Spleen (tissue), 11 donors: Measurements from ENCODE around the gene NCBP3. TPM values are rescaled to one million over a fixed set of nuclear protein-coding genes. Genes with fewer than 3 reads are reported as not detected.
A peak's percentile ranks its signal among the peaks of the same experiment; 100 is the strongest.

Experiments
- DNase-seq: peaks from one replicate; pipeline ENCODE4 v3.0.0-alpha.2; 2020
- H3K27ac ChIP-seq, 8 donors: fragments of 200-600 bp; sonication (generic) in 7 of 8; 1 replicate in 4 of 8; 2 replicates in 4 of 8; pipeline versions ENCODE4 v1.5.0 to v1.8.0; 2016 to 2021; ENCODE audit warnings: inconsistent platforms in 4 of 8, mild to moderate bottlenecking in 4 of 8, moderate library complexity in 1 of 8
- H3K27me3 ChIP-seq, 7 donors: fragments of 200-600 bp; sonication (generic) in 6 of 7; replicated peaks in 1 of 7; 1 replicate in 4 of 7; 2 replicates in 3 of 7; pipeline versions ENCODE4 v1.5.0 to v1.8.0; 2016 to 2021; ENCODE audit warnings: inconsistent platforms in 3 of 7, mild to moderate bottlenecking in 1 of 7
- H3K36me3 ChIP-seq, 6 donors: fragments of 200-600 bp; sonication (generic) in 5 of 6; 1 replicate in 4 of 6; 2 replicates in 2 of 6; pipeline versions ENCODE4 v1.5.0 to v1.8.0; 2016 to 2021; ENCODE audit warnings: inconsistent platforms in 2 of 6
- H3K4me1 ChIP-seq, 6 donors: fragments of 200-600 bp; sonication (generic) in 5 of 6; 1 replicate in 3 of 6; 2 replicates in 3 of 6; pipeline versions ENCODE4 v1.5.0 to v1.8.0; 2016 to 2021; ENCODE audit warnings: inconsistent platforms in 3 of 6
- H3K4me3 ChIP-seq, 8 donors: fragments of 200-600 bp; sonication (generic) in 7 of 8; 1 replicate in 4 of 8; 2 replicates in 4 of 8; pipeline versions ENCODE4 v1.5.0 to v1.8.0; 2016 to 2021; ENCODE audit warnings: inconsistent platforms in 4 of 8, mild to moderate bottlenecking in 4 of 8, moderate library complexity in 2 of 8
- H3K9me3 ChIP-seq, 8 donors: fragments of 200-600 bp; sonication (generic) in 7 of 8; 1 replicate in 4 of 8; 2 replicates in 4 of 8; pipeline versions ENCODE4 v1.5.0 to v1.8.0; 2016 to 2021; ENCODE audit warnings: inconsistent platforms in 4 of 8
- POLR2A ChIP-seq, 3 donors: fragments of 450-650 bp; IDR thresholded peaks; one replicate each; pipeline ENCODE4 v1.5.1; 2017; ENCODE audit warnings: antibody characterized with exemption in 3 of 3, mild to moderate bottlenecking in 1 of 3
- POLR2AphosphoS5 ChIP-seq, 3 donors: sonication (generic); formaldehyde crosslinking; IDR thresholded peaks; one replicate each; pipeline ENCODE4 v1.5.1; 2017; ENCODE audit warnings: antibody characterized with exemption in 3 of 3
- WGBS, 5 donors: extraction: QIAGEN DNeasy Blood & Tissue Kit in 3 of 5; methylation state at CpG; one replicate each; pipeline versions ENCODE4 v1.1.5 to v1.1.7; 2013 to 2018; 5-methylcytosine and 5-hydroxymethylcytosine counted together
- intact Hi-C: fragments of 100-400 bp; cut with DNase I; formaldehyde crosslinking; loops from one replicate; pipeline ENCODE4 v1.15.0; 2023; ENCODE audit warnings: low total_unique reads
- polyA plus RNA-seq, 3 donors: library from polyadenylated mRNA; stranded (reverse); fragments of 200-250 nt; gene quantifications; one replicate each; pipeline ENCODE4 v1.2.1, GENCODE V29; 2013
- total RNA-seq, 7 donors: library from RNA; depleted of rRNA in 3 of 7; stranded (reverse); fragments of >200 nt in 3 of 7; fragmentation: NEBNext Ultra II Directional in 4 of 7; extraction: Animal tissue kit (Norgen Biotek cat#: 25700) in 4 of 7; gene quantifications; one replicate each; pipeline versions ENCODE4 v1.1.0 to v1.2.1, GENCODE V29; 2016 to 2021
- TF ChIP-seq, protein P1 (sequence below), 11 experiments: fragments of 200-600 bp in 7 of 11; fragments of 450-650 bp in 4 of 11; sonication (generic) in 4 of 11; IDR thresholded peaks in 8 of 11; conservative IDR thresholded peaks in 3 of 11; 1 replicate in 7 of 11; 2 replicates in 4 of 11; pipeline versions ENCODE4 v1.4.0 to v1.8.0; 2016 to 2021; ENCODE audit warnings: antibody characterized with exemption in 11 of 11, inconsistent platforms in 4 of 11, mild to moderate bottlenecking in 1 of 11
- donor health status: healthy with polysubstance abuse.
- donor health status: DM: no; HTN: no; CAD: no; lungs with moderate emphysema.
- donor health status: DM: no; HTN: no; CAD: no.
- donor health status: Bipolar disorder and iron deficiency.
- donor health status: healthy.
- donor health status: DM: no; HTN: no; CAD: no.
- donor health status: DM: yes; HTN: yes; CAD: no.

The NCBP3 gene
- total and polyA plus RNA-seq, 10 donors = 13.0 to 43.9 (median 32.6) TPM

DNA sequence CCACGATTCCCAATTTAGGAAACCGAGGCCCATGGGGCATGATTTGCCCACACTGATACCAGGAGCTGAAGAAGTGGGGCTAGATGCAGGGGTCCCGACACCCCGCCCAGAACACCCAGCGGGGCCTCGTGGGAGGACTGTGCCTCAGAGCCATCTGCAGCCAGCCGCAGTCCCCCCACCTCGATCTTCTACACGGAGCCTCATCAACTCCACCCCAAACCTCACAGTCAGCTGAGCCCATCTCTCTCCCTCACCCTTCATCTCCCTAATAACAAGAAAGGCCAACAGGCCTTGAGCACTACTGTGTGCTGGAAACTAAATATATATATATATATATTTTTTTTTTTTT, 49.2 kb downstream of the NCBP3 start:
- DNase-seq = no peak
- no peak overlapping the region for H3K4me3 ChIP-seq
- intact Hi-C loops = no loop called here
- peaks cover 4 to 62% (median 29%) of the 10 kb centered on the region in 6 donors for H3K4me1 ChIP-seq
- TF ChIP-seq, protein P1, sequence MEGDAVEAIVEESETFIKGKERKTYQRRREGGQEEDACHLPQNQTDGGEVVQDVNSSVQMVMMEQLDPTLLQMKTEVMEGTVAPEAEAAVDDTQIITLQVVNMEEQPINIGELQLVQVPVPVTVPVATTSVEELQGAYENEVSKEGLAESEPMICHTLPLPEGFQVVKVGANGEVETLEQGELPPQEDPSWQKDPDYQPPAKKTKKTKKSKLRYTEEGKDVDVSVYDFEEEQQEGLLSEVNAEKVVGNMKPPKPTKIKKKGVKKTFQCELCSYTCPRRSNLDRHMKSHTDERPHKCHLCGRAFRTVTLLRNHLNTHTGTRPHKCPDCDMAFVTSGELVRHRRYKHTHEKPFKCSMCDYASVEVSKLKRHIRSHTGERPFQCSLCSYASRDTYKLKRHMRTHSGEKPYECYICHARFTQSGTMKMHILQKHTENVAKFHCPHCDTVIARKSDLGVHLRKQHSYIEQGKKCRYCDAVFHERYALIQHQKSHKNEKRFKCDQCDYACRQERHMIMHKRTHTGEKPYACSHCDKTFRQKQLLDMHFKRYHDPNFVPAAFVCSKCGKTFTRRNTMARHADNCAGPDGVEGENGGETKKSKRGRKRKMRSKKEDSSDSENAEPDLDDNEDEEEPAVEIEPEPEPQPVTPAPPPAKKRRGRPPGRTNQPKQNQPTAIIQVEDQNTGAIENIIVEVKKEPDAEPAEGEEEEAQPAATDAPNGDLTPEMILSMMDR (IDR thresholded peaks at IDR 0.05 in 8 of 11, conservative IDR thresholded peaks at IDR 0.05 in 3 of 11) = no peak
- TF ChIP-seq POLR2AphosphoS5 (IDR thresholded peaks at IDR 0.05) (no peak), POLR2A (IDR thresholded peaks at IDR 0.05) (no peak)
- 63 to 70% (median 66%) methylated on average over 9 of the region's 9 CpGs for WGBS, 5 donors
- peak overlapping the region in 2 of 8 donors; percentile 33 to 39 for H3K27ac ChIP-seq
- H3K9me3 ChIP-seq = no peaks in the 10 kb centered on the region
- no peaks in the 10 kb centered on the region for H3K27me3 ChIP-seq
- H3K36me3 ChIP-seq = no peaks in the 10 kb centered on the region

DNA sequence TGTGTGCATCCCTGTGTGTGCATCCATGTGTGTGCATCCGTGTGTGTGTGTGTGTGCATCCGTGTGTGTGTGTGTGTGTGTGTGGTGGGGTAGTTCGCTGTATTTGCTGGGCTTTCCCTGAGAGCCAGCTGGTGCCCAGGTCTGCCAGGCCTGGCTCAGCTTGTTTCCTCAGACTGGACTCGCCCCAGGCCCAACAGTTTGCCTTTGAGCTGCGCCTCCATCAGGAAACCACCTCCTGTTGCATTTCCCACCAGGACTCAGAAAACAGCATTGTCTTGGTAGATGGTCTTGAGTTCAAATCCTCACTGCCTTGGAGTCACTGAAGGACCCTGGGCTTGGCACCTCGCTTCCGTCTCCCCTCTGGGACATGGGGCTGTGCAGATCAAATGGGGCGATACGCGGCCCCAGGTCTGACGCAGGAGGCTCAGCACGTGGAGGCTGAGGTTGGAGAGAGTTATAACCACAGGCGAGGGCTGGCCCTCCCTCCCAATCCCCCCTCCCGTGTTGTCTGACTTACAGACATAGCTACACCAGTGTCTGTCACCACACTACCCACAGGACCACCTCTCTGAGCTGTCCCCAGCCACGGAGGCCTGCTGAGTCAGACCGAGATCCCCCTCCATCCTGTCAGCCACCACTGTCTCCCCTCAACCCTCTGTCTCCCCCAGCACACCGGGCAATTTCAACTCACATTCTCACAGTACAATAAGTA, 49.8 kb downstream of the NCBP3 start:
- Histone ChIP-seq H3K27ac (peak overlapping the region in 2 of 8 donors; percentile 33 to 39), H3K36me3 (no peaks in the 10 kb centered on the region), H3K4me3 (no peak overlapping the region), H3K27me3 (no peaks in the 10 kb centered on the region), H3K4me1 (peaks cover 4 to 58% (median 27%) of the 10 kb centered on the region in 6 donors), H3K9me3 (no peaks in the 10 kb centered on the region)
- DNase-seq = peak; percentile 86
- 49 to 58% (median 52%) methylated on average over 14 to 17 of the region's 17 CpGs for WGBS, 5 donors
- TF ChIP-seq POLR2A (IDR thresholded peaks at IDR 0.05) = no peak
- TF ChIP-seq, protein P1 (IDR thresholded peaks at IDR 0.05 in 8 of 11, conservative IDR thresholded peaks at IDR 0.05 in 3 of 11) = no peak
- peak; percentile 47 to 62 (median 53) for TF ChIP-seq POLR2AphosphoS5 (IDR thresholded peaks at IDR 0.05)
- intact Hi-C loops = no loop called here

DNA sequence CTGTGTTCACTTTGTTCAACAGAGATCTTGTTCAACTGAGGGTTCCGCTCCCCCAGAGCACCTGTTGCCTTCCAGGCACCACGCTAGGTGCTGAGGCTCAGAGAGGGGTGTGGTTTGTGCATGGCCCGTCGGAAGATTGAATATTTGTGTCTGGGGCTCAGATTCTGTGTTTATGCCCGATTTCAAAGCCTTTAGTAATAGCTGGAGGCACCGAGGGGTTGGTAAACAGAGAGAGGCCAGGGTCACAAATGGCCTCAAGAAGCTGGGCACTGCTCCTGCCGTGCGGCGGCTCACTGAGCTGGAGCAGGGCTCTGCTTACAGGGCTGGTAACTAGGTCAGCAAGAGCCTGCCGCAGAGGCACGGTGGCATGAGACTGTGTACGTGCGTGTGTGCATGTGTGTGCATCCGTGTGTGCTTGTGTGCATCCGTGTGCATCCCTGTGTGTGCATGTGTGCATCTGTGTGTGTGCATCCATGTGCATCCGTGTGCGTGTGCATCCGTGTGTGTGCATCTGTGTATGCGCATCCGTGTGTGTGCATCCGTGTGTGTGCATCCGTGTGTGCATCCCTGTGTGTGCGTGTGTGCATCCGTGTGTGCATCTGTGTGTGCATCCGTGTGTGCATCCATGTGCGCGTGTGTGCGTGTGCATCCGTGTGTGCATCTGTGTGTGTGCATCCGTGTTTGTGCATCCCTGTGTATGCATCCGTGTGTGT, 50.5 kb downstream of the NCBP3 start:
- intact Hi-C loops = no loop called here
- peaks cover 4 to 57% (median 23%) of the 10 kb centered on the region in 6 donors for H3K4me1 ChIP-seq
- no peaks in the 10 kb centered on the region for H3K27me3 ChIP-seq
- no peak overlapping the region for H3K4me3 ChIP-seq
- no peaks in the 10 kb centered on the region for H3K36me3 ChIP-seq
- H3K9me3 ChIP-seq = no peaks in the 10 kb centered on the region
- peak overlapping the region in 4 of 8 donors; percentile 28 to 71 (median 44) for H3K27ac ChIP-seq
- no peak for DNase-seq
- WGBS, 5 donors = 77 to 81% (median 80%) methylated on average over 27 to 31 of the region's 31 CpGs
- TF ChIP-seq, protein P1 (IDR thresholded peaks at IDR 0.05 in 8 of 11, conservative IDR thresholded peaks at IDR 0.05 in 3 of 11) = no peak
- no peak for TF ChIP-seq POLR2A (IDR thresholded peaks at IDR 0.05)
- no peak for TF ChIP-seq POLR2AphosphoS5 (IDR thresholded peaks at IDR 0.05)
